HepG2 (cell line): ENCODE results near the gene CFAP69. TPM values are rescaled to one million over a fixed set of nuclear protein-coding genes. Genes with fewer than 3 reads are reported as not detected.
A peak's percentile ranks its signal among the peaks of the same experiment; 100 is the strongest.

Source experiments
- E2F2 ChIP-seq: sonication (generic); formaldehyde crosslinking; IDR thresholded peaks from 2 replicates; pipeline ENCODE4 v1.4.0; 2020; ENCODE audit warnings: missing genetic modification reagents, borderline replicate concordance
- FOXO1 ChIP-seq: sonication (generic); formaldehyde crosslinking; IDR thresholded peaks from 2 replicates; pipeline ENCODE4 v1.4.0; 2020; ENCODE audit warnings: missing genetic modification reagents
- KLF12 ChIP-seq: sonication (generic); formaldehyde crosslinking; IDR thresholded peaks from 2 replicates; pipeline ENCODE4 v1.4.0; 2020; ENCODE audit warnings: missing genetic modification reagents, borderline replicate concordance
- SALL1 ChIP-seq: sonication (generic); formaldehyde crosslinking; IDR thresholded peaks from 2 replicates; pipeline ENCODE4 v1.8.0; 2022; ENCODE audit warnings: mild to moderate bottlenecking, missing genetic modification reagents
- TAF1 ChIP-seq: sonication (generic); formaldehyde crosslinking; IDR thresholded peaks from 2 replicates; pipeline ENCODE4 v1.4.0; 2020; ENCODE audit warnings: missing genetic modification reagents
- U2AF2 ChIP-seq: fragments of 200-400 bp; formaldehyde crosslinking; IDR thresholded peaks from 2 replicates; pipeline ENCODE4 v1.6.1; 2017; ENCODE audit warnings: low read depth, mild to moderate bottlenecking, low read length
- XBP1 ChIP-seq: sonication (generic); formaldehyde crosslinking; IDR thresholded peaks from 2 replicates; pipeline ENCODE4 v1.5.0; 2020; ENCODE audit warnings: missing genetic modification reagents
- ZBTB44 ChIP-seq: sonication (generic); formaldehyde crosslinking; IDR thresholded peaks from 2 replicates; pipeline ENCODE4 v1.4.0; 2020; ENCODE audit warnings: missing genetic modification reagents
- ZKSCAN8 ChIP-seq: IDR thresholded peaks from 2 replicates; pipeline ENCODE4 v1.6.1; 2016; ENCODE audit warnings: borderline replicate concordance, missing genetic modification reagents, missing compliant biosample characterization
- ZNF207 ChIP-seq: fragments of 450-650 bp; IDR thresholded peaks from 2 replicates; pipeline ENCODE4 v1.6.1; 2016; ENCODE audit warnings: antibody characterized with exemption, borderline replicate concordance
- ZNF280D ChIP-seq: sonication (generic); formaldehyde crosslinking; IDR thresholded peaks from 2 replicates; pipeline ENCODE4 v1.5.1; 2020; ENCODE audit warnings: mild to moderate bottlenecking, missing genetic modification reagents
- ZNF296 ChIP-seq: sonication (generic); formaldehyde crosslinking; conservative IDR thresholded peaks from 2 replicates; pipeline ENCODE4 v1.5.0; 2020; ENCODE audit warnings: mild to moderate bottlenecking, missing genetic modification reagents
- ZNF318 ChIP-seq: sonication (generic); formaldehyde crosslinking; IDR thresholded peaks from 2 replicates; pipeline ENCODE4 v1.4.0; 2020; ENCODE audit warnings: mild to moderate bottlenecking, missing genetic modification reagents
- ZNF569 ChIP-seq: sonication (generic); formaldehyde crosslinking; IDR thresholded peaks from 2 replicates; pipeline ENCODE4 v1.5.0; 2020; ENCODE audit warnings: mild to moderate bottlenecking, missing genetic modification reagents, moderate library complexity, borderline replicate concordance
- polyA plus RNA-seq, 8 experiments: library from polyadenylated mRNA; depleted of rRNA in 3 of 8; stranded (reverse) in 7 of 8; unstranded in 1 of 8; fragments of >200 nt; fragmentation: Illumina TruSeq in 4 of 8; extraction: Trizol in 4 of 8; gene quantifications; 2 replicates each; pipeline versions ENCODE4 v1.2.1 to v1.2.3, GENCODE V29; 2011 to 2016; ENCODE audit warnings: low read depth in 4 of 8, missing spikeins in 1 of 8, mixed read lengths in 1 of 8; ENCODE audit not compliant: insufficient read depth in 1 of 8
- total RNA-seq, 5 experiments: library from RNA; depleted of rRNA; stranded (reverse); fragments of >200 nt; fragmentation: Illumina TruSeq; extraction: Trizol; gene quantifications; 2 replicates each; pipeline ENCODE4 v1.2.3, GENCODE V29; 2016; ENCODE audit warnings: low read depth in 1 of 5

CFAP69 gene
- total and polyA plus RNA-seq, 2 of the 13 experiments (the other 11 are each of a cell fraction or from before 2014, with no cell fraction given) = 2.2 to 4.0 TPM

- TF ChIP-seq ZNF318 = peak; percentile 89
- no peak for TF ChIP-seq ZBTB44 (CRISPR knock-in tag)
- TF ChIP-seq E2F2 (CRISPR knock-in tag) = no peak
- TF ChIP-seq ZKSCAN8 = peak; percentile 19; the same call in 1 of the 2 replicates
- 0 out of 2 replicates have a peak, but pooled peaks have one; percentile 32 for TF ChIP-seq ZNF280D (CRISPR knock-in tag)
- no peak for TF ChIP-seq XBP1 (CRISPR knock-in tag)
- TF ChIP-seq FOXO1 (CRISPR knock-in tag) = peak; percentile 64; the same call in 1 of the 2 replicates
- TF ChIP-seq U2AF2 = no peak
- TF ChIP-seq SALL1 (CRISPR knock-in tag) = peak; percentile 94
- TF ChIP-seq ZNF296 (CRISPR knock-in tag) = no peak
- TF ChIP-seq ZNF569 (CRISPR knock-in tag) = no peak
- 0 out of 2 replicates have a peak, but pooled peaks have one; percentile 29 for TF ChIP-seq KLF12 (CRISPR knock-in tag)
- TF ChIP-seq TAF1 (CRISPR knock-in tag) = peak; percentile 88
- TF ChIP-seq ZNF207 = no peak
Observed at GRCh38 chr7:90346336-90347125, 101.6 kb downstream of the CFAP69 start, which contains the start of gene GTPBP10 (continued).
